ENCODE data around the gene TMEM131L. TPM values are rescaled to one million over a fixed set of nuclear protein-coding genes. Genes with fewer than 3 reads are reported as not detected.
"Not testable (repeated sequence)": the region's sequence is repeated elsewhere in the genome, so short reads cannot be mapped to it uniquely, and the experiment has no call there.

The TMEM131L gene
- total RNA-seq, 2 experiments from 2014 or later, result 51.7 to 52.4 TPM

DNA sequence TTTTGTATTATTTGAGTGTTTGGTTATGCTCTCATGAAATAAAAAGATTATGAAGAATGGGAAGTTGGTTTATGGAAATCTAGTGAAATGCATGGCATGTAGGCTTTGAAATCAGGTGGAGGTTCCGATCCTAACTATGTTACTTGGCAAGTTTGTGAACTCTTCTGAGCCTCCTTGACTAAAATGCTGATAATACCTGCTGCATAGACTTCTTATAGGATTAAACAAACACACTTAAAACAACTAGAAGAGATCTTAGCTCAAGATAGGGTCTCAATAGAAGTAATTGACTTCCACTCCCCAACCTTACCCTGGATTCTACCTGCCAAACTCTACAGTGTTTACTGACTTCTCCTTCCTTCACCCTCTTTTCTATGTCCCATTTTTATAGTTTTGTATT lies 195.7 kb downstream of the TMEM131L start:
- DNase-seq (no peak), ATAC-seq (no peak)
- H3K4me3 Mint-ChIP-seq, result no peak overlapping the region
- no peaks in the 10 kb centered on the region for H3K4me1 Mint-ChIP-seq (ENCODE audit: low read depth)
- ChIA-PET CTCF (no interaction called here), POLR2A (no interaction called here)
- H3K36me3 Mint-ChIP-seq (ENCODE audit: low read depth), result no peaks in the 10 kb centered on the region
- TF ChIP-seq, protein P1, sequence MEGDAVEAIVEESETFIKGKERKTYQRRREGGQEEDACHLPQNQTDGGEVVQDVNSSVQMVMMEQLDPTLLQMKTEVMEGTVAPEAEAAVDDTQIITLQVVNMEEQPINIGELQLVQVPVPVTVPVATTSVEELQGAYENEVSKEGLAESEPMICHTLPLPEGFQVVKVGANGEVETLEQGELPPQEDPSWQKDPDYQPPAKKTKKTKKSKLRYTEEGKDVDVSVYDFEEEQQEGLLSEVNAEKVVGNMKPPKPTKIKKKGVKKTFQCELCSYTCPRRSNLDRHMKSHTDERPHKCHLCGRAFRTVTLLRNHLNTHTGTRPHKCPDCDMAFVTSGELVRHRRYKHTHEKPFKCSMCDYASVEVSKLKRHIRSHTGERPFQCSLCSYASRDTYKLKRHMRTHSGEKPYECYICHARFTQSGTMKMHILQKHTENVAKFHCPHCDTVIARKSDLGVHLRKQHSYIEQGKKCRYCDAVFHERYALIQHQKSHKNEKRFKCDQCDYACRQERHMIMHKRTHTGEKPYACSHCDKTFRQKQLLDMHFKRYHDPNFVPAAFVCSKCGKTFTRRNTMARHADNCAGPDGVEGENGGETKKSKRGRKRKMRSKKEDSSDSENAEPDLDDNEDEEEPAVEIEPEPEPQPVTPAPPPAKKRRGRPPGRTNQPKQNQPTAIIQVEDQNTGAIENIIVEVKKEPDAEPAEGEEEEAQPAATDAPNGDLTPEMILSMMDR (IDR thresholded peaks at IDR 0.05), result no peak
- H3K9me3 Mint-ChIP-seq, result no peaks in the 10 kb centered on the region
- intact Hi-C loops (cut with micrococcal nuclease), result no loop called here
- no peaks in the 10 kb centered on the region for H3K27me3 Mint-ChIP-seq
- H3K27ac Mint-ChIP-seq, result no peak overlapping the region

DNA sequence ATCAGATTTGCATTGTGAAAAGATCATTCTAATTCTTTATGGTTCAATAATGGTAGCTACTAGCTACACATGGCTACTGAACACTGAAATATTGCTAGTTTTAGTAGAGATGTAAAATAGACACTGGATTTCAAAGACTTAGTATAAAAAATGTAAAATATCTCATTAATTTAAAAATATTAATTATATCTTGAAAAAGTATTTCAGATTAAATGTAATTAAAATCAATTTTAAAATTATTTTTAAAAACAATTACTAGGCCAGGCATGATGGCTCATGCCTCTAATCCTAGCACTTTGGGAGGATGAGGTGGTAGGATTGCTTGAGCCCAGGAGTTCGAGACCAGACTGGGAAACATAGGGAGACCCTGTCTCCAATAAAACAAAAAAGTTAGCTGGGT lies 197.5 kb downstream of the TMEM131L start:
- Mint-ChIP-seq H3K4me3 (no peak overlapping the region), H3K9me3 (no peaks in the 10 kb centered on the region), H3K27me3 (peaks cover 4% of the 10 kb centered on the region), H3K36me3 (ENCODE audit: low read depth) (no peaks in the 10 kb centered on the region), H3K4me1 (ENCODE audit: low read depth) (no peaks in the 10 kb centered on the region), H3K27ac (no peak overlapping the region)
- CTCF ChIA-PET, result interaction anchor here (1.9 kb wide), 1 partner anchor 86 kb away, joined by 10 read pairs; no protein-coding TSS in a partner anchor
- ATAC-seq (no peak), DNase-seq (no peak)
- POLR2A ChIA-PET, result interaction anchor here (0.9 kb wide), 1 partner anchor 63 kb away, joined by 3 read pairs; no protein-coding TSS in a partner anchor
- intact Hi-C loops (cut with micrococcal nuclease), result no loop called here
- TF ChIP-seq, protein P1 (IDR thresholded peaks at IDR 0.05), result no peak

DNA sequence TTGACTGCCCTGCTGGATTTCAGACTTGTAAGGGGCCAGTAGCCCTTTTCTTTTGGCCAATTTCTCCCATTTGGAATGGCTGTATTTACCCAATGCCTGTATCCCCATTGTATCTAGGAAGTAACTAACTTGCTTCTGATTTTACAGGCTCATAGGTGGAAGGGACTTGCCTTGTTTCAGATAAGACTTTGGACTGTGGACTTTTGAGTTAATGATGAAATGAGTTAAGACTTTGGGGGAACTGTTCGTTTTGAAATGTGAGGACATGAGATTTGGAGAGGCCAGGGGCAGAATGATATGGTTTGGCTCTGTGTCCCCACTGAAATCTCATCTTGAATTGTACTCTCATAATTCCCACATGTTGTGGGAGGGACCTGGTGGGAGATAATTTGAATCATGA lies 200.3 kb downstream of the TMEM131L start:
- POLR2A ChIA-PET; H3K4me3 Mint-ChIP-seq; H3K9me3 Mint-ChIP-seq; ATAC-seq; H3K36me3 Mint-ChIP-seq (ENCODE audit: low read depth); CTCF ChIA-PET; intact Hi-C loops (cut with micrococcal nuclease); H3K4me1 Mint-ChIP-seq (ENCODE audit: low read depth); H3K27me3 Mint-ChIP-seq; H3K27ac Mint-ChIP-seq; DNase-seq: not testable (repeated sequence)

GRCh38 chr4:153668647-153669046 lies 202.5 kb downstream of the TMEM131L start:
- H3K4me3 Mint-ChIP-seq, result no peak overlapping the region
- H3K36me3 Mint-ChIP-seq (ENCODE audit: low read depth), result no peaks in the 10 kb centered on the region
- H3K27me3 Mint-ChIP-seq, result peaks cover 6% of the 10 kb centered on the region
- ATAC-seq (no peak), DNase-seq (no peak)
- TF ChIP-seq, protein P1 (IDR thresholded peaks at IDR 0.05), result no peak
- H3K27ac Mint-ChIP-seq, result no peak overlapping the region
- H3K4me1 Mint-ChIP-seq (ENCODE audit: low read depth), result peaks cover 6% of the 10 kb centered on the region
- POLR2A ChIA-PET, result no interaction called here
- intact Hi-C loops (cut with micrococcal nuclease), result no loop called here
- CTCF ChIA-PET, result no interaction called here
- H3K9me3 Mint-ChIP-seq, result peaks cover 2% of the 10 kb centered on the region

GRCh38 chr4:153669838-153670237 lies 203.7 kb downstream of the TMEM131L start:
- CTCF ChIA-PET, result interaction anchor here (2.0 kb wide), 1 partner anchor 20 kb away, joined by 5 read pairs; no protein-coding TSS in a partner anchor
- Mint-ChIP-seq H3K27ac (no peak overlapping the region), H3K4me1 (ENCODE audit: low read depth) (peaks cover 6% of the 10 kb centered on the region), H3K4me3 (no peak overlapping the region), H3K9me3 (peaks cover 3% of the 10 kb centered on the region), H3K36me3 (ENCODE audit: low read depth) (no peaks in the 10 kb centered on the region), H3K27me3 (peaks cover 10% of the 10 kb centered on the region)
- POLR2A ChIA-PET, result no interaction called here
- DNase-seq, result no peak
- ATAC-seq, result no peak
- intact Hi-C loops (cut with micrococcal nuclease), result no loop called here
- TF ChIP-seq, protein P1 (IDR thresholded peaks at IDR 0.05), result no peak

- H3K27me3 Mint-ChIP-seq, result peaks cover 10% of the 10 kb centered on the region
- no peak overlapping the region for H3K4me3 Mint-ChIP-seq
- CTCF ChIA-PET, result no interaction called here
Measured at GRCh38 chr4:153676486-153676885, 210.3 kb downstream of the TMEM131L start.

More at GRCh38 chr4:153676486-153676885, 210.3 kb downstream of the TMEM131L start:
- TF ChIP-seq, protein P1 (IDR thresholded peaks at IDR 0.05), result no peak
- POLR2A ChIA-PET, result no interaction called here
- H3K4me1 Mint-ChIP-seq (ENCODE audit: low read depth), result no peaks in the 10 kb centered on the region
- H3K9me3 Mint-ChIP-seq, result peaks cover 10% of the 10 kb centered on the region
- no peak for ATAC-seq
- intact Hi-C loops (cut with micrococcal nuclease), result no loop called here
- H3K36me3 Mint-ChIP-seq (ENCODE audit: low read depth), result no peaks in the 10 kb centered on the region
- no peak for DNase-seq
- H3K27ac Mint-ChIP-seq, result no peak overlapping the region
